Brain microvascular endothelial cell (primary cell): ENCODE data around the gene DPF1.
A peak's percentile ranks its signal among the peaks of the same experiment; 100 is the strongest.

Experiments used
- DNase-seq: peaks from one replicate; pipeline ENCODE4 v3.0.0-alpha.2; 2020
- H3K27ac ChIP-seq: fragments of 250-450 bp; sonication (Bioruptor Pico); 2 replicates; pipeline ENCODE4 v1.5.1; 2020; ENCODE audit warnings: mild to moderate bottlenecking, moderate library complexity
- H3K27me3 ChIP-seq: fragments of 250-450 bp; sonication (Bioruptor Pico); replicated peaks from 2 replicates; pipeline ENCODE4 v1.5.1; 2020; ENCODE audit warnings: mild to moderate bottlenecking
- H3K36me3 ChIP-seq: fragments of 250-450 bp; sonication (Bioruptor Pico); replicated peaks from 2 replicates; pipeline ENCODE4 v1.5.1; 2020; ENCODE audit warnings: mild to moderate bottlenecking
- H3K4me3 ChIP-seq: 2 replicates; pipeline ENCODE4 v1.5.1; 2011; ENCODE audit warnings: low read depth, mild to moderate bottlenecking, control low read depth, low read length, moderate library complexity
- in situ Hi-C: cut with HindIII; loops from 2 replicates; pipeline ENCODE4 v1.10.0; 2017; ENCODE audit warnings: low sequenced_read_pairs, low pct_ligation_motif_present
- TF ChIP-seq, protein P1 (sequence below): IDR thresholded peaks from 2 replicates; pipeline ENCODE4 v1.5.1; 2011; ENCODE audit warnings: low read depth, mild to moderate bottlenecking, moderate library complexity, low read length, control low read depth, inconsistent platforms; ENCODE audit errors: missing control alignments

The DPF1 gene

DNA sequence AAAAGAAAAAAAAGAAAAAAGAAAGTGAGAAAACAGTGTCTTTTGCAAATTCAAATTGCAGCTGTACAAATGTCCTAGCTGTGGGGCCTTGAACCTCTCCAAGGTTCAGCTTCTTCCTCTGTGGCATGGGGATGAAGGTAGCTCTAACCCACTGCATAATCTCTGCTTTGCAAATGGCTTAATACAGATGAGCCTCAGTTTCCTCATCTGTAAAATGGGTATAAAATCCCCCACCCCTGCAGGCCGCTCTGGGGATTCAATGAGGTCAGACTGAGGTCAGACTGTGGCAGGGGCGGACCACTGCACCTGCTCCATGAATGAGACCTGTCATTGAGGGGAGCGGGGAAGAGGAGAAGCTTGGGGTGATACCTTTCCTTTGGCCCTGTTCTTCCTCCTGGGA is 5.8 kb downstream of the DPF1 start:
- Histone ChIP-seq H3K27me3 (no peaks in the 10 kb centered on the region), H3K36me3 (no peaks in the 10 kb centered on the region), H3K4me3 (no peak overlapping the region), H3K27ac (no peak overlapping the region)
- TF ChIP-seq, protein P1, sequence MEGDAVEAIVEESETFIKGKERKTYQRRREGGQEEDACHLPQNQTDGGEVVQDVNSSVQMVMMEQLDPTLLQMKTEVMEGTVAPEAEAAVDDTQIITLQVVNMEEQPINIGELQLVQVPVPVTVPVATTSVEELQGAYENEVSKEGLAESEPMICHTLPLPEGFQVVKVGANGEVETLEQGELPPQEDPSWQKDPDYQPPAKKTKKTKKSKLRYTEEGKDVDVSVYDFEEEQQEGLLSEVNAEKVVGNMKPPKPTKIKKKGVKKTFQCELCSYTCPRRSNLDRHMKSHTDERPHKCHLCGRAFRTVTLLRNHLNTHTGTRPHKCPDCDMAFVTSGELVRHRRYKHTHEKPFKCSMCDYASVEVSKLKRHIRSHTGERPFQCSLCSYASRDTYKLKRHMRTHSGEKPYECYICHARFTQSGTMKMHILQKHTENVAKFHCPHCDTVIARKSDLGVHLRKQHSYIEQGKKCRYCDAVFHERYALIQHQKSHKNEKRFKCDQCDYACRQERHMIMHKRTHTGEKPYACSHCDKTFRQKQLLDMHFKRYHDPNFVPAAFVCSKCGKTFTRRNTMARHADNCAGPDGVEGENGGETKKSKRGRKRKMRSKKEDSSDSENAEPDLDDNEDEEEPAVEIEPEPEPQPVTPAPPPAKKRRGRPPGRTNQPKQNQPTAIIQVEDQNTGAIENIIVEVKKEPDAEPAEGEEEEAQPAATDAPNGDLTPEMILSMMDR, result no peak
- DNase-seq, result no peak
- in situ Hi-C loops, result no loop called here

DNA sequence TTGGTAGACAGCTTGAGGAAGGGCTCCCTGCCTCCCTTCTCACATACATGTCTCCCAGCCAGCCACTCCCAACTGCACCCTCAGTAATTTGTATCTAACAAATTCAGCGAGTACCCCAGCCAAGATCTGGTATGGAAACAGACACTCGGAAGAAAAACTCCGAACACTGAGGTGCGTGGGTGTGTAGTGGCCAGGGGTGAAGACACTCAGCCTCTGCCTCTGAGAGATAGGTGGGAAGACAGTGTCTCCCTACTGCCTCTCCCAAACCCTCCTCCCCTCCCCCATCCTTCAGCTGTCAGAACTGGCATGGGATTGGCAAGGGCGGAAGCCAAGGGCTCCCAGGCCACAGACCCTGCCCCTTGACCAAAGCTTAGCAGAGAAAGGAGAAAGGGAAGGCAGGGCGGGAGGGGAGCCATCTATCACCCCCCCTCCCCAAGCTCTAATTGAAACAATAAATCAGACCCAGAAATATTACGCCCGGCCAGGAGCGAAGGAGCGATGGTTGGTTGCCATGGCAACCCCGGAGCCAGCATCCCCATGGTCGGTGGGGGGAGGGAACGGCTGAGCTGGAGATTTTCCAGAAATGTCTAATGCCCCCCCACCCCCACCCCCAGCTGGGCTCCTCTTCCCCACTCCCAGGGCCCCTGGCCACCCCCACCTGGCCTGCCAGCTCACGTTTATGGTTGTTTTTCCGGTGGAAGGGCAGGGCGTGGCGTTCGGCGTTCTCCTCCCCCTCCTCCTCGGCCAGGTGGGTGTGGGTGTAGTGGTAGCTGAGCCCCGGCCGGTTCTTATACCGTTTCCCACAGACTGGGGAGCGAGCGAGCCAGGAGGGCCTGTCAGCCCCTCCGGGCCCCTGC is 7.0 kb downstream of the DPF1 start:
- no peak overlapping the region for H3K27ac ChIP-seq
- H3K27me3 ChIP-seq, result no peaks in the 10 kb centered on the region
- TF ChIP-seq, protein P1, result no peak
- no peaks in the 10 kb centered on the region for H3K36me3 ChIP-seq
- DNase-seq, result no peak
- no peak overlapping the region for H3K4me3 ChIP-seq
- in situ Hi-C loops, result no loop called here

DNA sequence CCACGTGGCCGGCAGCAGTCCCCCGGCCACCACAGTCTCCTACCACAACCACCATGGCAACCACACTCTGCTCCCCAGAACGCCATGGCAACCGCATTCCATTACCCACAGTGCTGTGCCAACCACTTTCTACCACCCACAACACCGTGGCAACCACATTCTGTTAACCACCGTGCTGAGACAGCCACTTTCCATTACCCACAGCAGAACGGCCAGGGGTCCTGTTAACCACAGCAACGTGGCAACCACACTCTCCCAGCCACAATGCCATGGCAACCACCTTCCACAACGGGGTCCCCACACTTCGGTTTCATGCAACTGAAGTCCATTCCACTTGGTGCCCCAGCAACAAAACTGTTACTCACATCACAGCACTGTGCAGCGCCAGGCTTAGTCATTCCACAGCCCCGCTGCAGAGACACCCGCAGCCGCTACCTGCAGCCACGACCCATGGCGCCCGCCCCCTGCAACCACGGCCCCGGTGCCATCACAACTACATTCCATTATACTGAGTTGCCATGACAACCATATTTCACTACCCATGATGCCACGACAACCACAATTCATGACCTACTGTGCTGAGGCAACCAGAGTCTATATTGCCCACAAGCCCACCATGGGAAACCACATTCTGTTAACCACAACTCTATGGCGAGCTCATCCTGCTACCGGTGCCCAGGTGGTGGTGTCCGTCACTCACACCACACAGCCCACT is 10.0 kb downstream of the DPF1 start:
- peak; percentile 69 for DNase-seq
- no peak overlapping the region for H3K27ac ChIP-seq
- TF ChIP-seq, protein P1, result no peak
- no peaks in the 10 kb centered on the region for H3K36me3 ChIP-seq
- in situ Hi-C loops, result no loop called here
- H3K27me3 ChIP-seq, result no peaks in the 10 kb centered on the region
- no peak overlapping the region for H3K4me3 ChIP-seq

DNA sequence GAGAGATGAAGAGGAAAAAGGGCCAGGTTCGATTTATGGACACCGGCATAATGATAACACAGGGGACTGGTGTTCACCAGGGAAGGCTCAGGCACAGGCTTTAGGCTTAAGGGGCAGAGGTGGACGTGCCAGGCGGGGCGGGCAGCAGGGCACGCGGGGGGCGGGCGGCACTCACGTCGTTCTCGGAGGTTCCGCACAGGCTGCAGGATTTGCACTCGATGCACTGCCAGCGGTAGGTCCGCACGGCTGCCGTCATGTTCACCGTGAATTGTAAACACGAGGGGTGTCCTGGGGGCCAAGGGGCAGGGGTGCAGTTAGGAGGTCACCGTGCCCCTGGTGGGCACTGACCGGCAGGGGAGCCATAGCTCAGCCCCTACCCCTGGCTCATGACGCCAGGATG is 10.6 kb downstream of the DPF1 start:
- no peak for DNase-seq
- no peaks in the 10 kb centered on the region for H3K27me3 ChIP-seq
- H3K36me3 ChIP-seq, result no peaks in the 10 kb centered on the region
- TF ChIP-seq, protein P1, result no peak
- H3K27ac ChIP-seq, result no peak overlapping the region
- no peak overlapping the region for H3K4me3 ChIP-seq
- in situ Hi-C loops, result no loop called here

DNA sequence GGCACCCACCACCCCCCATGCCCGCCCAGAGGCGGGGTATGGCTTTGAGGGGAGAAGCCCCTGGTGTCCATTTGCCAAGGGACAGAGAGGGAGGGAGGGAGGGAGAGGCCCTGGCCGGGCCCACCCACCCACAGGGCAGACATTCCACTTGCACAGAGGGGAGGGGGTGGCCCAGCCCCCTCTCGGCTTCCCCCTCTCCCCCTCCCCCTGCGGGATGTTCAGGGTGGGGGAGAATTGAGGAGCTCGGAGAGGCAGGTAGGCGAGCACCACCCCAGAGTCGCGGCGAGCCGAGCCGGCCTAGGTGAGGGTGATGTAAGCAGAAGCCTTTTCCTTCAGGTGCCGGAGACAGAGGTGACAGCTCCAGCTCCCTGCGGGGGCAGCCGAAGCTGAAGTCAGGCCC is 12.3 kb downstream of the DPF1 start:
- Histone ChIP-seq H3K27me3 (no peaks in the 10 kb centered on the region), H3K36me3 (no peaks in the 10 kb centered on the region), H3K27ac (no peak overlapping the region), H3K4me3 (no peak overlapping the region)
- in situ Hi-C loops, result no loop called here
- DNase-seq, result no peak
- TF ChIP-seq, protein P1, result no peak
